ENCODE results near the gene KANSL1L.

- TF ChIP-seq POLR2AphosphoS5 (IDR thresholded peaks at IDR 0.05) (no peak), CTCF (IDR thresholded peaks at IDR 0.05) (no peak), POLR2A (IDR thresholded peaks at IDR 0.05) (no peak), EP300 (IDR thresholded peaks at IDR 0.05) (no peak)
Measured at GRCh38 chr2:210172219-210172575, 988 bp upstream of the KANSL1L start.
